Measurements from ENCODE around the gene ZNF521.

- TF ChIP-seq ZNF280B (CRISPR knock-in tag; IDR thresholded peaks at IDR 0.05; ENCODE audit: borderline replicate concordance) (no peak), EEA1 (CRISPR knock-in tag; IDR thresholded peaks at IDR 0.05; ENCODE audit: borderline replicate concordance) (no peak), CENPT (CRISPR knock-in tag; IDR thresholded peaks at IDR 0.05; ENCODE audit: low read depth) (no peak), FOXA1 (IDR thresholded peaks at IDR 0.05) (no peak), FOXA1 (CRISPR knock-in tag; IDR thresholded peaks at IDR 0.05) (no peak), ZBTB7A (CRISPR knock-in tag; IDR thresholded peaks at IDR 0.05) (no peak), RFX1 (IDR thresholded peaks at IDR 0.05) (no peak), NONO (IDR thresholded peaks at IDR 0.05) (no peak), NONO (CRISPR knock-in tag; conservative IDR thresholded peaks at IDR 0.05) (no peak), TIGD3 (CRISPR knock-in tag; IDR thresholded peaks at IDR 0.05; ENCODE audit: borderline replicate concordance) (no peak), USF2 (IDR thresholded peaks at IDR 0.05; ENCODE audit: low read depth, low read length) (no peak), USF2 (CRISPR knock-in tag; IDR thresholded peaks at IDR 0.05; ENCODE audit: borderline replicate concordance) (no peak), JUN (CRISPR knock-in tag; IDR thresholded peaks at IDR 0.05) (no peak), NFYB (CRISPR knock-in tag; IDR thresholded peaks at IDR 0.05) (no peak), CTCF (CRISPR knock-in tag; IDR thresholded peaks at IDR 0.05) (no peak)
Observed at GRCh38 chr18:25284281-25284680, 67.7 kb downstream of the ZNF521 start.
